Tibial artery (tissue), 4 donors: ENCODE measurements around the gene MED12L.

ENCODE experiments used
- DNase-seq, 2 donors: peaks; one replicate each; pipeline ENCODE4 v3.0.0-alpha.2; 2019
- H3K27ac ChIP-seq, 2 donors: fragments of 200-600 bp; sonication (generic) in 1 of 2; 1 replicate in 1 of 2; 2 replicates in 1 of 2; pipeline ENCODE4 v1.5.1; 2018 to 2019; ENCODE audit warnings: mild to moderate bottlenecking in 1 of 2
- H3K27me3 ChIP-seq, 2 donors: fragments of 200-600 bp; sonication (generic) in 1 of 2; one replicate each; pipeline versions ENCODE4 v1.5.1 to v1.6.0; 2016 to 2019
- H3K36me3 ChIP-seq, 3 donors: fragments of 200-600 bp; sonication (generic) in 2 of 3; one replicate each; pipeline ENCODE4 v1.5.1; 2016 to 2019; ENCODE audit warnings: mild to moderate bottlenecking in 2 of 3
- H3K4me1 ChIP-seq, 4 donors: fragments of 200-600 bp; sonication (generic) in 2 of 4; 1 replicate in 3 of 4; 2 replicates in 1 of 4; pipeline ENCODE4 v1.5.1; 2016 to 2019
- H3K4me3 ChIP-seq, 2 donors: fragments of 200-600 bp; sonication (generic) in 1 of 2; 1 replicate in 1 of 2; 2 replicates in 1 of 2; pipeline ENCODE4 v1.5.1; 2018 to 2019; ENCODE audit warnings: mild to moderate bottlenecking in 2 of 2
- H3K9me3 ChIP-seq, 3 donors: fragments of 200-600 bp; sonication (generic) in 1 of 3; one replicate each; pipeline ENCODE4 v1.5.1; 2016 to 2019
- intact Hi-C: fragments of 100-400 bp; cut with DNase I; formaldehyde crosslinking; loops from one replicate; pipeline ENCODE4 v1.15.0; 2023; ENCODE audit warnings: low total_unique reads
- TF ChIP-seq, protein P1 (sequence below), 2 experiments: fragments of 200-600 bp in 1 of 2; fragments of 450-650 bp in 1 of 2; IDR thresholded peaks; one replicate each; pipeline ENCODE4 v1.5.1; 2017 to 2019; ENCODE audit warnings: antibody characterized with exemption in 2 of 2, mild to moderate bottlenecking in 1 of 2, moderate library complexity in 1 of 2

The MED12L gene

DNA sequence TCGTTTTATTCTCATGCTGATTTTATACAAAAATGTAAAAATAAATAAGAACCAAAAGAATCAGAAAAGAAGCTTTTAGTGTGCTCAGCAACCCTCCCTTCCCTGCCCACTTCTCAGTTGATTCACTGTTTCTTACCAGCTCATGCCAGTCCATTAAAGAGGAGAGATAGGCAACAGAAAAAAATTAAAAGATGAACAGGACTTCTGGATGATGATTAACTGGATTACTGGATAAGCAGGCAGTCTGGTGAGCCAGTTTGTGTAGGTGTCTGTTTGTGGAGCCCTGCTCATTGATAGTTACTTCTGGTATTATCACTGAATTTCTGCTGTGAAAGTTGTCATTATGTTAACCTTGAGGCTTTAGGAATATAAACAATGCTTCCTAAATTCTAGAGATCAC, 132.7 kb downstream of the MED12L start:
- no peak overlapping the region for H3K27ac ChIP-seq
- TF ChIP-seq, protein P1, sequence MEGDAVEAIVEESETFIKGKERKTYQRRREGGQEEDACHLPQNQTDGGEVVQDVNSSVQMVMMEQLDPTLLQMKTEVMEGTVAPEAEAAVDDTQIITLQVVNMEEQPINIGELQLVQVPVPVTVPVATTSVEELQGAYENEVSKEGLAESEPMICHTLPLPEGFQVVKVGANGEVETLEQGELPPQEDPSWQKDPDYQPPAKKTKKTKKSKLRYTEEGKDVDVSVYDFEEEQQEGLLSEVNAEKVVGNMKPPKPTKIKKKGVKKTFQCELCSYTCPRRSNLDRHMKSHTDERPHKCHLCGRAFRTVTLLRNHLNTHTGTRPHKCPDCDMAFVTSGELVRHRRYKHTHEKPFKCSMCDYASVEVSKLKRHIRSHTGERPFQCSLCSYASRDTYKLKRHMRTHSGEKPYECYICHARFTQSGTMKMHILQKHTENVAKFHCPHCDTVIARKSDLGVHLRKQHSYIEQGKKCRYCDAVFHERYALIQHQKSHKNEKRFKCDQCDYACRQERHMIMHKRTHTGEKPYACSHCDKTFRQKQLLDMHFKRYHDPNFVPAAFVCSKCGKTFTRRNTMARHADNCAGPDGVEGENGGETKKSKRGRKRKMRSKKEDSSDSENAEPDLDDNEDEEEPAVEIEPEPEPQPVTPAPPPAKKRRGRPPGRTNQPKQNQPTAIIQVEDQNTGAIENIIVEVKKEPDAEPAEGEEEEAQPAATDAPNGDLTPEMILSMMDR (IDR thresholded peaks at IDR 0.05): no peak
- H3K4me3 ChIP-seq: no peak overlapping the region
- H3K9me3 ChIP-seq: peaks cover 0 to 5% (median 0%) of the 10 kb centered on the region in 3 donors
- no peak for DNase-seq
- no peaks in the 10 kb centered on the region for H3K36me3 ChIP-seq
- peaks cover 0 to 12% (median 6%) of the 10 kb centered on the region in 4 donors for H3K4me1 ChIP-seq
- intact Hi-C loops: no loop called here
- H3K27me3 ChIP-seq: no peaks in the 10 kb centered on the region

GRCh38 chr3:151219056-151219455, 133.6 kb downstream of the MED12L start:
- Histone ChIP-seq H3K36me3 (no peaks in the 10 kb centered on the region), H3K27me3 (no peaks in the 10 kb centered on the region), H3K4me3 (no peak overlapping the region), H3K9me3 (peaks cover 0 to 5% (median 0%) of the 10 kb centered on the region in 3 donors), H3K27ac (no peak overlapping the region), H3K4me1 (peaks cover 0 to 12% (median 6%) of the 10 kb centered on the region in 4 donors)
- DNase-seq: no peak
- TF ChIP-seq, protein P1 (IDR thresholded peaks at IDR 0.05): no peak
- intact Hi-C loops: no loop called here

DNA sequence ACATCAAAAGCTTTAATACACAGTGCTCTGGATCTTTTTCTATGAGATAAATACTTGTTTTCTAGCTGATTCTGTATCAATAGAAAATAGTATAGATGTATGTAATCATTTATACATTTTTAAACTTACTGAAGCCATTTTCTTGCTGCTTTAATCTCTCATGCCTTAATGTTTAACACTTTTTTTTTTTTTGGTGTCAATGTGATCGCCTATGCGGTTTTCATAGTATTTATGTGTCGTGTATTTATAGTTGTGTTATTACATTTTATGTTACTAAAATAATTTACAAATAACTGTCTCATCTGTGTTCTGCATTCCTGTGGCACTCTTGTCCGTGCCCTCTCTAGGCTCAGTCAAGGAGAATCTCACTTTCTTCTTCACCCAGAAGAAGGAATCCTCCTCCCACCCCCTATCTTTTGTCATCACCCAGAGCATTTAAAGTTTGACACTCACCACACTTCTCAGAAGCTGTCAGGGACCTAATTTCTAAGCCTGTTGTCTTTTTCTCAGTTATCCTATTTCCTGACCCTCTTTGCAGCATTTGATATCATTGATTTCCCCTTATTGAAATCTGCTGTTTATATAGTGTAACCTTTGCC, 138.9 kb downstream of the MED12L start:
- intact Hi-C loops: no loop called here
- Histone ChIP-seq H3K27ac (no peak overlapping the region), H3K36me3 (no peaks in the 10 kb centered on the region), H3K4me3 (no peak overlapping the region), H3K4me1 (peaks cover 0 to 14% (median 5%) of the 10 kb centered on the region in 4 donors), H3K27me3 (no peaks in the 10 kb centered on the region), H3K9me3 (peaks cover 0 to 5% (median 0%) of the 10 kb centered on the region in 3 donors)
- no peak for DNase-seq
- TF ChIP-seq, protein P1 (IDR thresholded peaks at IDR 0.05): no peak

DNA sequence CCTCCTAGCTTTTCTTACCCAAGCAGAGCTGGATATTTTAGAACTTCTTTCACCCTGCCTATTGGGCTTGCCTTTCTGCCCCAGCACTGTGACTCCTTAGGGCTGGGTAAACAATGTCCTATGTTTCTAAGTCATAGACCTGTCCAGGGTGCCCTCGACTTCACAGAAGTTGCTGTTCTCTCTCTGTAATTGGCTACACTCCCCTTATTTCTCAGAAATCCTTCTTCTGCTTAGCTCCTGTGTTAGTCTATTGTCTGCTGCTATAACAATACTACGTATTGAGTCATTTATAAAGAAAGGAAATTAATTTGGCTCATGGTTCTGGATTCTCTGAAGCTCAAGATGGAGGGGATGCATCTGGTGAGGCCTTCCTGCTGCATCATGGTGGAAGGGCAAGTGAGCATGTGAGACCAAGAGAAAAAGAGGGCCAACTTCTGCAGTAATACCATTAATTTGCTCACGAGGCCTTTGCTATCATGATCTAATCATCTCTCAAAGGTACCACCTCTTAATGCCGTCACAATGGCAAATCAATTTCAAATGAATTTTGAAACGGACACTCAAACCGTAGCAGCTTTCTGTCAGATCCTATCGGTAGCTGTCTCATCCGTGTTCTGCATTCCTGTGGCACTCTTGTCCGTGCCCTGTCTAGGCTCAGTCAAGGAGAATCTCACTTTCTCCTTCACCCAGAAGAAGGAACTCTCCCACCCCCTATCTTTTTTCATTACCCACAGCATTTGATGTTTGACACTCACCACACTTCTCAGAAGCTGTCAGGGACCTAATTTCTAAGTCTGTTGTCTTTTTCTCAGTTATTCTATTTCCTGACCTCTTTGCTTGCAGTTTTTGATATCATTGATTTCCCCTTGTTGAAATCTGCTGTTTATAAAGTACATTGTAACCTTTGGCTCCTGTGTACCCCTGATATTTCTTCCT, 139.8 kb downstream of the MED12L start:
- TF ChIP-seq, protein P1 (IDR thresholded peaks at IDR 0.05): no peak
- Histone ChIP-seq H3K36me3 (no peaks in the 10 kb centered on the region), H3K4me1 (peaks cover 0 to 14% (median 5%) of the 10 kb centered on the region in 4 donors), H3K27me3 (no peaks in the 10 kb centered on the region), H3K4me3 (no peak overlapping the region), H3K9me3 (peaks cover 0 to 5% (median 0%) of the 10 kb centered on the region in 3 donors), H3K27ac (no peak overlapping the region)
- DNase-seq: no peak
- intact Hi-C loops: loop anchor here (5.0 kb wide), 1 partner anchor 57 kb away; no protein-coding TSS in a partner anchor

DNA sequence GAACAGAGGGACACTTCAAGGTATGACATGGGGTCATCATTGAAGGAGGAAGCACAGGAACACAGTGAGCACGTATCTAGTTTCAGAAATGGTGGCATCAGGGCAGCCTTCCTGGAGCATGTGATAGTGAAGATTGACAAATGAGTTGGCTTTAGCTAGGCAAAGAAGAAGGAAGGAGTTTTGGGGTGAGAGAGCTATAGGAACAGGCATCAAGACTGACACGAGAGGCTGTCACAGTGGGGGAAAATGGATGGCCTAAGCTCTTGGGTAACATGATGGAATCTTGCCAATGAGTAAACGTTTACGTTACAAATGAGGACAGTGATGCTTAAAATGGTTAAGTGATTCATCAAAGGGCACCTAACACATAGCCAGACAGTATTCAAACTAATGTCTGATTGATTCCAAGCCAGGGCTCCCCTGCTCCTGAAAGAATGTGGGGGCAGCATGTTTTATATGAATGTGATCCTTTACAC, 140.7 kb downstream of the MED12L start:
- H3K4me3 ChIP-seq: no peak overlapping the region
- DNase-seq: no peak
- peaks cover 0 to 14% (median 5%) of the 10 kb centered on the region in 4 donors for H3K4me1 ChIP-seq
- intact Hi-C loops: loop anchor here (5.0 kb wide), 1 partner anchor 56 kb away; no protein-coding TSS in a partner anchor
- TF ChIP-seq, protein P1 (IDR thresholded peaks at IDR 0.05): no peak
- no peak overlapping the region for H3K27ac ChIP-seq
- H3K27me3 ChIP-seq: no peaks in the 10 kb centered on the region
- H3K9me3 ChIP-seq: peaks cover 0 to 4% (median 0%) of the 10 kb centered on the region in 3 donors
- no peaks in the 10 kb centered on the region for H3K36me3 ChIP-seq
